22Rv1 (cell line): Measurements from ENCODE around the gene RAD50.

ENCODE experiments used
- ZFX ChIP-seq: fragments of 450-650 bp; IDR thresholded peaks from 2 replicates; pipeline ENCODE4 v1.6.1; 2017; ENCODE audit warnings: antibody characterized with exemption, borderline replicate concordance
- TF ChIP-seq, protein P1 (sequence below): fragments of 450-650 bp; IDR thresholded peaks from 2 replicates; pipeline ENCODE4 v1.5.1; 2017; ENCODE audit warnings: mild to moderate bottlenecking

DNA sequence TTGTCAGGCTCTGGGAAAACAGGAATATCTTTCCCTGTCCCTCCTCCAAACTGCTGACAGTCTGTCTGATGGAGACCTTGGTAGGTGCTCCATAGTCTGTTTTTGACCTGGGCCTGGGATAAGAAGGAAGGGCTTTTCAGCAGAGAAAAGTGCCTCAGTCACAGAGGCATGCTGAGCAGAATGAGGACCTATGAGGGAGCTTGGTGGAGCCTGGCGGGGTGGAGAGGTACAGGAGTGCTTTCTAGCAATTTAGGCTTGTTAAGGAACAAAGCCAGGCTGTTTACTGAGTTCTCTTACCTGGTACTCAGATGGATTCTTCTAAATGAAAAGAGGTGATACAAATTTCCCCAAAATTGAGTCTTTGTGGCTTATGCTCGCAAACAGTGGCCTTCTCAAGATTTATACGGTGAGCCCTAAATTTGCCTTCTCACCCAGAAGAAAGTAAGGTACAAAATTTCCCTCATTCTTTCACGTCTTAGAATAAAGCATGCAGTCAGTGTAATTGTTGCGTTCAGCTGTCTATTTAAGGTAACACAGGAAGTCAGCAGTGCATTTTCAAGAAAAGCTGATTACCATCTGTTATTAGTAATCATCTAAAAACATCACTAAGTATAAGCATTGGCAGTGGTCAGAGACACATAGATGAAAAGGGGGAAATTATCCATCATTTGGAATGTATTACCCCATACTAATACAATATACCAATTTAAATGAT is 72.6 kb downstream of the RAD50 start:
- TF ChIP-seq, protein P1, sequence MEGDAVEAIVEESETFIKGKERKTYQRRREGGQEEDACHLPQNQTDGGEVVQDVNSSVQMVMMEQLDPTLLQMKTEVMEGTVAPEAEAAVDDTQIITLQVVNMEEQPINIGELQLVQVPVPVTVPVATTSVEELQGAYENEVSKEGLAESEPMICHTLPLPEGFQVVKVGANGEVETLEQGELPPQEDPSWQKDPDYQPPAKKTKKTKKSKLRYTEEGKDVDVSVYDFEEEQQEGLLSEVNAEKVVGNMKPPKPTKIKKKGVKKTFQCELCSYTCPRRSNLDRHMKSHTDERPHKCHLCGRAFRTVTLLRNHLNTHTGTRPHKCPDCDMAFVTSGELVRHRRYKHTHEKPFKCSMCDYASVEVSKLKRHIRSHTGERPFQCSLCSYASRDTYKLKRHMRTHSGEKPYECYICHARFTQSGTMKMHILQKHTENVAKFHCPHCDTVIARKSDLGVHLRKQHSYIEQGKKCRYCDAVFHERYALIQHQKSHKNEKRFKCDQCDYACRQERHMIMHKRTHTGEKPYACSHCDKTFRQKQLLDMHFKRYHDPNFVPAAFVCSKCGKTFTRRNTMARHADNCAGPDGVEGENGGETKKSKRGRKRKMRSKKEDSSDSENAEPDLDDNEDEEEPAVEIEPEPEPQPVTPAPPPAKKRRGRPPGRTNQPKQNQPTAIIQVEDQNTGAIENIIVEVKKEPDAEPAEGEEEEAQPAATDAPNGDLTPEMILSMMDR = no peak
- TF ChIP-seq ZFX = no peak
